GM20431 (cell line): ENCODE results near the gene TLNRD1.

Source experiments
- in situ Hi-C: fragments of 300-500 bp; cut with MseI, MboI; formaldehyde crosslinking; loops from one replicate; pipeline ENCODE4 v1.15.0; 2020; ENCODE audit warnings: low sequenced_read_pairs; ENCODE audit not compliant: unreplicated experiment

TLNRD1 gene

GRCh38 chr15:81021321-81021720 is 20.6 kb downstream of the TLNRD1 start:
- in situ Hi-C loops, result no loop called here

- in situ Hi-C loops, result no loop called here
These were observed 23.0 kb downstream of the TLNRD1 start for GRCh38 chr15:81023483-81024264.

- in situ Hi-C loops, result no loop called here
These were observed 23.6 kb downstream of the TLNRD1 start for GRCh38 chr15:81024265-81024872.

- in situ Hi-C loops, result no loop called here
These were observed 24.2 kb downstream of the TLNRD1 start for GRCh38 chr15:81024936-81025335.

GRCh38 chr15:81025721-81026370 is 25.1 kb downstream of the TLNRD1 start:
- in situ Hi-C loops, result no loop called here

- in situ Hi-C loops, result no loop called here
These were observed 26.3 kb downstream of the TLNRD1 start for GRCh38 chr15:81026836-81027599.

- in situ Hi-C loops, result no loop called here
These were observed 28.9 kb downstream of the TLNRD1 start for GRCh38 chr15:81029414-81030300.

- in situ Hi-C loops, result no loop called here
These were observed 29.6 kb downstream of the TLNRD1 start for GRCh38 chr15:81030301-81030750.

- in situ Hi-C loops, result no loop called here
These were observed 30.5 kb downstream of the TLNRD1 start for GRCh38 chr15:81031203-81031602.

GRCh38 chr15:81032355-81032754 is 31.6 kb downstream of the TLNRD1 start:
- in situ Hi-C loops, result no loop called here

- in situ Hi-C loops, result no loop called here
These were observed 32.1 kb downstream of the TLNRD1 start for GRCh38 chr15:81032818-81033217.

GRCh38 chr15:81033508-81033907 is 32.8 kb downstream of the TLNRD1 start:
- in situ Hi-C loops, result no loop called here

- in situ Hi-C loops, result no loop called here
These were observed 37.4 kb downstream of the TLNRD1 start for GRCh38 chr15:81037952-81038743.

GRCh38 chr15:81038975-81039607 is 38.4 kb downstream of the TLNRD1 start:
- in situ Hi-C loops, result no loop called here

- in situ Hi-C loops, result no loop called here
These were observed 40.0 kb downstream of the TLNRD1 start for GRCh38 chr15:81040757-81041156.

GRCh38 chr15:81043281-81043934 is 42.7 kb downstream of the TLNRD1 start:
- in situ Hi-C loops, result no loop called here

- in situ Hi-C loops, result no loop called here
These were observed 43.3 kb downstream of the TLNRD1 start for GRCh38 chr15:81043935-81044575.
